ENCODE measurements around the gene SCUBE3.

The SCUBE3 gene

DNA sequence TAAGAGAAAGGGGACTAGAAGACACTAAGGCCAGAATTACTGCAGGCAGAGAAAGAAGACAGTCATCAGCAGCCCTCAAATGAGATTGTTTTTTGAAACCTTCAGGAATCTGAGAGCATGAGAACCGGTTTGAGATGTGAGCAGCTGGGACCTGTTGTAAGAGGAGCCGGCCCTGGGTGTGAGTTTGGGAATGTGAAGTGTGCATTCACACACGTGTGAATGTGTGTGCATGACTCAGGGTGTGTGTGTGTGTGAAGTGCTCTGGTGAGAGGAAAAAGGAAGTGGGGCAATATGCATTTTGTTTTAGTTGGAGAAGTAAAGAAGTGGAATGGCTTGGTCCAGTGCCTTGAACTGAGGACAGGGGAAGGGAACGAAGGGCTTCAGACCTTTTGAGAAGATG, 4.3 kb downstream of the SCUBE3 start:
- no peaks in the 10 kb centered on the region for H3K36me3 ChIP-seq (ENCODE audit: insufficient read depth)
- H3K4me3 ChIP-seq (IDR thresholded peaks at IDR 0.05; ENCODE audit: insufficient read depth, low read depth, low read length): no peak overlapping the region
- no peak overlapping the region for H2AFZ ChIP-seq (ENCODE audit: low read depth)
- H3K4me1 ChIP-seq (ENCODE audit: low read depth, poor library complexity, severe bottlenecking): no peaks in the 10 kb centered on the region
- no peak overlapping the region for H3K9ac ChIP-seq
- H3K27me3 ChIP-seq (ENCODE audit: insufficient read depth, low read depth): no peaks in the 10 kb centered on the region
- H3K27ac ChIP-seq: no peak overlapping the region
- no peaks in the 10 kb centered on the region for H4K20me1 ChIP-seq (ENCODE audit: insufficient read depth)
- H3K4me2 ChIP-seq: no peak overlapping the region
- no peaks in the 10 kb centered on the region for H3K79me2 ChIP-seq (ENCODE audit: insufficient read depth, low read depth)
- TF ChIP-seq, protein P1, sequence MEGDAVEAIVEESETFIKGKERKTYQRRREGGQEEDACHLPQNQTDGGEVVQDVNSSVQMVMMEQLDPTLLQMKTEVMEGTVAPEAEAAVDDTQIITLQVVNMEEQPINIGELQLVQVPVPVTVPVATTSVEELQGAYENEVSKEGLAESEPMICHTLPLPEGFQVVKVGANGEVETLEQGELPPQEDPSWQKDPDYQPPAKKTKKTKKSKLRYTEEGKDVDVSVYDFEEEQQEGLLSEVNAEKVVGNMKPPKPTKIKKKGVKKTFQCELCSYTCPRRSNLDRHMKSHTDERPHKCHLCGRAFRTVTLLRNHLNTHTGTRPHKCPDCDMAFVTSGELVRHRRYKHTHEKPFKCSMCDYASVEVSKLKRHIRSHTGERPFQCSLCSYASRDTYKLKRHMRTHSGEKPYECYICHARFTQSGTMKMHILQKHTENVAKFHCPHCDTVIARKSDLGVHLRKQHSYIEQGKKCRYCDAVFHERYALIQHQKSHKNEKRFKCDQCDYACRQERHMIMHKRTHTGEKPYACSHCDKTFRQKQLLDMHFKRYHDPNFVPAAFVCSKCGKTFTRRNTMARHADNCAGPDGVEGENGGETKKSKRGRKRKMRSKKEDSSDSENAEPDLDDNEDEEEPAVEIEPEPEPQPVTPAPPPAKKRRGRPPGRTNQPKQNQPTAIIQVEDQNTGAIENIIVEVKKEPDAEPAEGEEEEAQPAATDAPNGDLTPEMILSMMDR (conservative IDR thresholded peaks at IDR 0.05; ENCODE audit: low read depth, low read length): no peak

DNA sequence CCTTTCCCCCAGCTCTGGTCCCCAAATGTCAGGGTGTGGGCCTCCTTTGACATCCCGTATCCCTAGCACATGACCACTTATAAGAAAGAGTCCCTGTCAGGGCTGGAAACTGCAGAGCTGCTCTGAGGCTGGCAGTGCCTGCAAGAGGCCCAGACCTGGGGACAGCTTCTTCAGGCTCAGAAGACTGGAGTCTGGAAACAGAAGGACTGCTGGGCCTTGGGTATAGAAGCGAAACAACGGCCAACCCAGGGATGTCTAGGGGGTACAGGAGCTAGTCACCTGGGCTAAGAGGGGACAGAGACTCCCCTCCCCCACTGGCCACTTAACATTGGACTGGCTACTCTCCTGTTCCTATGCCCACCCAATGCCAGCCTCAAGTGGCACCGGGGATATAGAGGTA, 4.7 kb downstream of the SCUBE3 start:
- Histone ChIP-seq H3K79me2 (ENCODE audit: insufficient read depth, low read depth) (no peaks in the 10 kb centered on the region), H3K9ac (no peak overlapping the region), H3K4me3 (IDR thresholded peaks at IDR 0.05; ENCODE audit: insufficient read depth, low read depth, low read length) (no peak overlapping the region), H3K4me1 (ENCODE audit: low read depth, poor library complexity, severe bottlenecking) (no peaks in the 10 kb centered on the region), H3K27me3 (ENCODE audit: insufficient read depth, low read depth) (no peaks in the 10 kb centered on the region), H3K4me2 (no peak overlapping the region), H4K20me1 (ENCODE audit: insufficient read depth) (no peaks in the 10 kb centered on the region), H3K36me3 (ENCODE audit: insufficient read depth) (no peaks in the 10 kb centered on the region), H2AFZ (ENCODE audit: low read depth) (no peak overlapping the region), H3K27ac (no peak overlapping the region)
- TF ChIP-seq, protein P1 (conservative IDR thresholded peaks at IDR 0.05; ENCODE audit: low read depth, low read length): no peak

DNA sequence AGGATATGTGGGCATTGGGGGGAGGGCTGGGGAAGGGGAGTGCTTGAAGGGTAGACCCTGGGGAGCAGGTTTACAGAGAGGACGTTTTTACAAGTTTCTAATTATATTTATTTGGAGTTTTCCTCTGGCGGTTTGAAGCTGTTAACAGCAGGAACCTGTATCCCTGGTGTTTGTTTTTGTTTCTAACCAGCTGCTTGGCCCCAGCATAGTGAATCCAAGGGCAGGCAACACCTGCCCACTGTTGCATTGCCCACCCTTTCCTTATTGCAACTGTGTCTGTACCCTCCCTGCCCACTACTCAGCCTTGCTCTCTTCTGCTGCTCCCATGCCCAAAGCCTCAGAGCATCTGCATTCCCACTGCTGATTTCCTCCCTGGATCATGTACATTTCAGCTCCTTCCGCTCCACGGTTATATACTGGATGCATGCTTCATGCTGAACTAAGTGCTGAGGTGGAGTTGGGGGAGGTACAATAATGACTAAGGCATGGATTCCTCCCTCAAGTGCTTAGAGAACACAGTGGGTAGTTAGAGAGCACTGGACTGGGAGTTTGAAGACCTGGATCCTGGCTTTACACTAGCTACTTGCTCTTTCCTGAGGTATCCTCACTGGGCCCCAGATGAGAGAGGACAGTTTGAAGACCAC, 6.0 kb downstream of the SCUBE3 start:
- H3K9ac ChIP-seq: no peak overlapping the region
- no peak overlapping the region for H3K4me2 ChIP-seq
- no peaks in the 10 kb centered on the region for H3K4me1 ChIP-seq (ENCODE audit: low read depth, poor library complexity, severe bottlenecking)
- no peak overlapping the region for H3K27ac ChIP-seq
- TF ChIP-seq, protein P1 (conservative IDR thresholded peaks at IDR 0.05; ENCODE audit: low read depth, low read length): no peak
- H3K36me3 ChIP-seq (ENCODE audit: insufficient read depth): no peaks in the 10 kb centered on the region
- H4K20me1 ChIP-seq (ENCODE audit: insufficient read depth): no peaks in the 10 kb centered on the region
- no peak overlapping the region for H3K4me3 ChIP-seq (IDR thresholded peaks at IDR 0.05; ENCODE audit: insufficient read depth, low read depth, low read length)
- no peaks in the 10 kb centered on the region for H3K79me2 ChIP-seq (ENCODE audit: insufficient read depth, low read depth)
- H3K27me3 ChIP-seq (ENCODE audit: insufficient read depth, low read depth): no peaks in the 10 kb centered on the region
- H2AFZ ChIP-seq (ENCODE audit: low read depth): no peak overlapping the region

DNA sequence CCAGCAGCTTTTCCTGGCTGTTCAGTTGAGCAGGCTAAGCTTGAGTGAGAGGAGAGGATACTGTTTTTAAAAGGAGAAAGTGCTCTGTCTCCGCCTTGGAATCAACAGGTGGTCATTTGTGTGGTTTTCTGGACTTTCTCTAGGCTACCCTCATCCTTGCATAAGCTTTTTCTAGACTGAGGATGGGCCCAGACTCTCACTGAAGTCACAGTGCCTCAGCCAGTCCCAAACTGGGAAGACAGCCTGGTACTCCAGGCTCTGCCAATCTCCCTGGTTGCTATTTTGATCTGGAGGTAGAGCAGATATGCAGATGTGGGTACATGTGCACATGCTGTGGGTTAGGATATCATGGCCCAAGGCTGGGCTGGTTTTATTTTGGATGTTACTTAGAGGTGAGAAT, 7.0 kb downstream of the SCUBE3 start:
- no peak overlapping the region for H3K9ac ChIP-seq
- no peaks in the 10 kb centered on the region for H3K27me3 ChIP-seq (ENCODE audit: insufficient read depth, low read depth)
- no peak overlapping the region for H3K4me2 ChIP-seq
- no peaks in the 10 kb centered on the region for H4K20me1 ChIP-seq (ENCODE audit: insufficient read depth)
- no peaks in the 10 kb centered on the region for H3K4me1 ChIP-seq (ENCODE audit: low read depth, poor library complexity, severe bottlenecking)
- H3K36me3 ChIP-seq (ENCODE audit: insufficient read depth): no peaks in the 10 kb centered on the region
- H3K27ac ChIP-seq: no peak overlapping the region
- TF ChIP-seq, protein P1 (conservative IDR thresholded peaks at IDR 0.05; ENCODE audit: low read depth, low read length): no peak
- H2AFZ ChIP-seq (ENCODE audit: low read depth): no peak overlapping the region
- no peaks in the 10 kb centered on the region for H3K79me2 ChIP-seq (ENCODE audit: insufficient read depth, low read depth)
- no peak overlapping the region for H3K4me3 ChIP-seq (IDR thresholded peaks at IDR 0.05; ENCODE audit: insufficient read depth, low read depth, low read length)

Measured in KMS-11 (cell line).